Karpas-422 (cell line): ENCODE measurements around the gene KCNJ14. TPM values are rescaled to one million over a fixed set of nuclear protein-coding genes. Genes with fewer than 3 reads are reported as not detected.
A peak's percentile ranks its signal among the peaks of the same experiment; 100 is the strongest.
"Not testable (repeated sequence)": the region's sequence is repeated elsewhere in the genome, so short reads cannot be mapped to it uniquely, and the experiment has no call there.

Experiments
- DNase-seq: peaks from one replicate; pipeline ENCODE4 v3.0.0-alpha.2; 2015
- H2AFZ ChIP-seq: fragments of 200-600 bp; sonication (generic); 2 replicates; pipeline ENCODE4 v1.6.1; 2014; ENCODE audit warnings: antibody characterized with exemption, low read length, mixed read lengths
- H3K27ac ChIP-seq: fragments of 200-600 bp; sonication (generic); 2 replicates; pipeline ENCODE4 v1.5.1; 2014; ENCODE audit warnings: mild to moderate bottlenecking, low read length, moderate library complexity
- H3K27me3 ChIP-seq: fragments of 200-600 bp; sonication (generic); 2 replicates; pipeline ENCODE4 v1.6.1; 2014; ENCODE audit warnings: low read length, mixed read lengths
- H3K36me3 ChIP-seq: fragments of 200-600 bp; sonication (generic); 2 replicates; pipeline ENCODE4 v1.6.1; 2014; ENCODE audit warnings: low read length, mixed read lengths; ENCODE audit not compliant: insufficient read depth
- H3K4me1 ChIP-seq: fragments of 200-600 bp; sonication (generic); 2 replicates; pipeline ENCODE4 v1.6.1; 2014; ENCODE audit warnings: mild to moderate bottlenecking, low read length, mixed read lengths
- H3K4me2 ChIP-seq: fragments of 200-600 bp; sonication (generic); 2 replicates; pipeline ENCODE4 v1.6.1; 2014; ENCODE audit warnings: low read length, low read depth, mild to moderate bottlenecking; ENCODE audit not compliant: poor library complexity, severe bottlenecking
- H3K4me3 ChIP-seq: fragments of 200-600 bp; sonication (generic); 2 replicates; pipeline ENCODE4 v1.5.1; 2014; ENCODE audit warnings: mild to moderate bottlenecking, antibody characterized with exemption, low read length, mixed read lengths
- H3K79me2 ChIP-seq: fragments of 200-600 bp; sonication (generic); 2 replicates; pipeline ENCODE4 v1.6.1; 2014; ENCODE audit warnings: mild to moderate bottlenecking, low read length, mixed read lengths
- H3K9ac ChIP-seq: fragments of 200-600 bp; sonication (generic); 2 replicates; pipeline ENCODE4 v1.6.0; 2014; ENCODE audit warnings: low read length
- H3K9me2 ChIP-seq: fragments of 200-600 bp; sonication (generic), shearing (Covaris generic); replicated peaks from 2 replicates; pipeline ENCODE4 v1.6.0; 2014; ENCODE audit warnings: mild to moderate bottlenecking, low read length, moderate library complexity; ENCODE audit not compliant: insufficient read depth
- H3K9me3 ChIP-seq: fragments of 300-700, 200-600 bp; sonication (generic); 2 replicates; pipeline ENCODE4 v1.6.1; 2014; ENCODE audit warnings: low read length, mixed read lengths
- H4K20me1 ChIP-seq: fragments of 200-600 bp; sonication (generic); 2 replicates; pipeline ENCODE4 v1.6.1; 2014; ENCODE audit warnings: mild to moderate bottlenecking, antibody characterized with exemption, low read length, low read depth; ENCODE audit not compliant: insufficient read depth
- total RNA-seq: library from RNA; depleted of rRNA; stranded (reverse); fragments of >200 nt; shearing (Covaris generic); gene quantifications from 2 replicates; pipeline ENCODE4 v1.2.3, GENCODE V29; 2014; ENCODE audit warnings: low replicate concordance

KCNJ14 gene
- total RNA-seq, 1 experiment from 2014 or later = 1.1 TPM

GRCh38 chr19:48483301-48483700 lies 27.9 kb downstream of the KCNJ14 start:
- Histone ChIP-seq H3K27ac (no peak overlapping the region), H3K9me2 (no peaks in the 10 kb centered on the region), H3K4me2 (no peak overlapping the region), H3K4me3 (no peak overlapping the region), H3K9me3 (no peaks in the 10 kb centered on the region), H3K36me3 (no peaks in the 10 kb centered on the region), H3K9ac (no peak overlapping the region), H3K4me1 (no peaks in the 10 kb centered on the region), H4K20me1 (no peaks in the 10 kb centered on the region), H2AFZ (no peak overlapping the region), H3K27me3 (no peaks in the 10 kb centered on the region), H3K79me2 (no peaks in the 10 kb centered on the region)
- no peak for DNase-seq

GRCh38 chr19:48484247-48484893 lies 29.0 kb downstream of the KCNJ14 start:
- Histone ChIP-seq H4K20me1 (no peaks in the 10 kb centered on the region), H3K9me2 (no peaks in the 10 kb centered on the region), H3K4me1 (no peaks in the 10 kb centered on the region), H3K27ac (no peak overlapping the region), H2AFZ (no peak overlapping the region), H3K79me2 (no peaks in the 10 kb centered on the region), H3K4me3 (no peak overlapping the region), H3K9ac (no peak overlapping the region), H3K9me3 (no peaks in the 10 kb centered on the region), H3K4me2 (no peak overlapping the region), H3K27me3 (no peaks in the 10 kb centered on the region), H3K36me3 (no peaks in the 10 kb centered on the region)
- DNase-seq = no peak

GRCh38 chr19:48484931-48485612 lies 29.7 kb downstream of the KCNJ14 start:
- H3K9ac ChIP-seq = no peak overlapping the region
- no peaks in the 10 kb centered on the region for H3K4me1 ChIP-seq
- no peaks in the 10 kb centered on the region for H3K9me2 ChIP-seq
- no peak overlapping the region for H3K27ac ChIP-seq
- H3K79me2 ChIP-seq = no peaks in the 10 kb centered on the region
- H3K9me3 ChIP-seq = no peaks in the 10 kb centered on the region
- H3K27me3 ChIP-seq = no peaks in the 10 kb centered on the region
- no peaks in the 10 kb centered on the region for H3K36me3 ChIP-seq
- no peak for DNase-seq
- H3K4me2 ChIP-seq = no peak overlapping the region
- H2AFZ ChIP-seq = no peak overlapping the region
- H3K4me3 ChIP-seq = no peak overlapping the region
- no peaks in the 10 kb centered on the region for H4K20me1 ChIP-seq

GRCh38 chr19:48486706-48487105 lies 31.3 kb downstream of the KCNJ14 start:
- H3K9me3 ChIP-seq, H3K9ac ChIP-seq, H3K36me3 ChIP-seq, H3K79me2 ChIP-seq, H3K27ac ChIP-seq, DNase-seq, H3K27me3 ChIP-seq, H3K4me1 ChIP-seq, H3K4me3 ChIP-seq, H3K9me2 ChIP-seq, H2AFZ ChIP-seq, H4K20me1 ChIP-seq, H3K4me2 ChIP-seq: not testable (repeated sequence)

- H3K9ac ChIP-seq = no peak overlapping the region
- no peaks in the 10 kb centered on the region for H3K4me1 ChIP-seq
- no peaks in the 10 kb centered on the region for H3K79me2 ChIP-seq
- H4K20me1 ChIP-seq = no peaks in the 10 kb centered on the region
- no peaks in the 10 kb centered on the region for H3K9me3 ChIP-seq
- H3K27ac ChIP-seq = no peak overlapping the region
- no peak overlapping the region for H3K4me2 ChIP-seq
- no peak overlapping the region for H3K4me3 ChIP-seq
- no peaks in the 10 kb centered on the region for H3K27me3 ChIP-seq
- H2AFZ ChIP-seq = no peak overlapping the region
- no peaks in the 10 kb centered on the region for H3K9me2 ChIP-seq
- H3K36me3 ChIP-seq = no peaks in the 10 kb centered on the region
- no peak for DNase-seq
Observed at GRCh38 chr19:48487544-48487943, 32.2 kb downstream of the KCNJ14 start.

GRCh38 chr19:48487948-48488347 lies 32.6 kb downstream of the KCNJ14 start:
- H3K36me3 ChIP-seq = no peaks in the 10 kb centered on the region
- H3K27me3 ChIP-seq = no peaks in the 10 kb centered on the region
- no peak overlapping the region for H3K4me3 ChIP-seq
- no peak overlapping the region for H3K4me2 ChIP-seq
- H3K4me1 ChIP-seq = no peaks in the 10 kb centered on the region
- no peaks in the 10 kb centered on the region for H4K20me1 ChIP-seq
- no peaks in the 10 kb centered on the region for H3K9me3 ChIP-seq
- no peaks in the 10 kb centered on the region for H3K79me2 ChIP-seq
- no peak overlapping the region for H3K9ac ChIP-seq
- no peak for DNase-seq
- H2AFZ ChIP-seq = no peak overlapping the region
- no peak overlapping the region for H3K27ac ChIP-seq
- H3K9me2 ChIP-seq = no peaks in the 10 kb centered on the region

GRCh38 chr19:48488478-48488877 lies 33.1 kb downstream of the KCNJ14 start:
- not testable (repeated sequence) for H3K27me3 ChIP-seq, DNase-seq, H3K4me3 ChIP-seq, H3K79me2 ChIP-seq, H4K20me1 ChIP-seq, H3K36me3 ChIP-seq, H3K9me2 ChIP-seq, H3K4me2 ChIP-seq, H3K4me1 ChIP-seq, H2AFZ ChIP-seq, H3K9me3 ChIP-seq, H3K27ac ChIP-seq, H3K9ac ChIP-seq

- peak; percentile 90 for DNase-seq
- no peak overlapping the region for H2AFZ ChIP-seq
- H3K27ac ChIP-seq = no peak overlapping the region
- no peak overlapping the region for H3K9ac ChIP-seq
- H3K4me1 ChIP-seq = no peaks in the 10 kb centered on the region
- no peaks in the 10 kb centered on the region for H3K9me2 ChIP-seq
- no peak overlapping the region for H3K4me2 ChIP-seq
- no peaks in the 10 kb centered on the region for H3K27me3 ChIP-seq
- H3K4me3 ChIP-seq = no peak overlapping the region
- no peaks in the 10 kb centered on the region for H4K20me1 ChIP-seq
- no peaks in the 10 kb centered on the region for H3K79me2 ChIP-seq
- no peaks in the 10 kb centered on the region for H3K9me3 ChIP-seq
- H3K36me3 ChIP-seq = no peaks in the 10 kb centered on the region
Observed at GRCh38 chr19:48489608-48490216, 34.3 kb downstream of the KCNJ14 start.
